H1 (cell line): ENCODE measurements around the gene POGZ. TPM values are rescaled to one million over a fixed set of nuclear protein-coding genes. Genes with fewer than 3 reads are reported as not detected.

Experiments
- CTCF ChIP-seq, 3 experiments: IDR thresholded peaks; 1 replicate in 2 of 3; 2 replicates in 1 of 3; pipeline versions ENCODE4 v1.5.1 to v1.6.1; 2011; ENCODE audit warnings: low read length in 3 of 3, mild to moderate bottlenecking in 3 of 3, inconsistent platforms in 2 of 3, low read depth in 1 of 3, moderate library complexity in 1 of 3; ENCODE audit not compliant: insufficient read depth in 1 of 3; ENCODE audit errors: control extremely low read depth in 1 of 3
- TAF1 ChIP-seq: IDR thresholded peaks from 2 replicates; pipeline ENCODE4 v1.6.1; 2011; ENCODE audit warnings: mild to moderate bottlenecking, low read depth, low read length
- polyA plus RNA-seq, 7 experiments: library from polyadenylated mRNA; depleted of rRNA in 3 of 7; stranded (reverse) in 5 of 7; unstranded in 2 of 7; fragments of >200 nt in 5 of 7; fragments of 200-250 nt in 2 of 7; gene quantifications; 1 replicate in 5 of 7; 2 replicates in 1 of 7; 4 replicates in 1 of 7; pipeline versions ENCODE4 v1.2.1 to v1.2.3, GENCODE V29; 2011 to 2013; ENCODE audit warnings: missing spikeins in 2 of 7, mixed read lengths in 2 of 7
- total RNA-seq: library from RNA; stranded (reverse); fragmentation: NEBNext Ultra II Directional; extraction: Animal tissue kit (Norgen Biotek cat#: 25700); gene quantifications from 2 replicates; pipeline ENCODE4 v1.2.1, GENCODE V29; 2021

The POGZ gene
- total and polyA plus RNA-seq, 2 of the 8 experiments (the other 6 are each of a cell fraction or from before 2014, with no cell fraction given), result 66.4 to 105 TPM

GRCh38 chr1:151501474-151501873, 42.2 kb upstream of the POGZ start (continued):
- TF ChIP-seq CTCF (IDR thresholded peaks at IDR 0.05; ENCODE audit: control extremely low read depth in 1 of 3, insufficient read depth in 1 of 3, low read depth in 1 of 3, low read length in 3 of 3), result peak in 2 of 3 experiments; percentile 23 to 45; a peak in 2 of 4 replicates
- no peak for TF ChIP-seq TAF1
